HEK293 (cell line): Measurements from ENCODE around the gene CDCA3.

Experiments used
- CTCF ChIA-PET: fragments of 350-600 bp; formaldehyde crosslinking; extraction: SDS; loops from one replicate; lab custom pipeline; 2021; ENCODE audit warnings: antibody characterized with exemption; lab: Yijun Ruan, JAX
- POLR2A ChIA-PET: fragments of 300-600 bp; formaldehyde crosslinking; extraction: SDS; loops from one replicate; lab custom pipeline; 2020; ENCODE audit warnings: antibody characterized with exemption, inconsistent platforms; lab: Yijun Ruan, JAX
- H3K27ac ChIP-seq: fragments of 200-500 bp; sonication (Bioruptor generic); 2 replicates; pipeline ENCODE4 v1.5.1; 2014; ENCODE audit warnings: low read depth, low read length, control low read depth, inconsistent platforms; ENCODE audit errors: extremely low read depth
- H3K36me3 ChIP-seq, 2 experiments: fragments of 200-500 bp in 1 of 2; sonication (Bioruptor generic) in 1 of 2; 1 replicate in 1 of 2; 2 replicates in 1 of 2; pipeline ENCODE4 v1.5.1; 2014 to 2017; ENCODE audit warnings: inconsistent platforms in 2 of 2, low read length in 2 of 2; ENCODE audit not compliant: control insufficient read depth in 2 of 2, insufficient read depth in 1 of 2
- H3K4me1 ChIP-seq: fragments of 200-500 bp; sonication (Bioruptor generic); 2 replicates; pipeline ENCODE4 v1.5.1; 2014; ENCODE audit warnings: mild to moderate bottlenecking, low read length, inconsistent platforms; ENCODE audit not compliant: control insufficient read depth, insufficient read depth
- H3K4me3 ChIP-seq: 2 replicates; pipeline ENCODE4 v1.5.1; 2011; ENCODE audit warnings: low read depth, mild to moderate bottlenecking, control low read depth, low read length, moderate library complexity
- H3K9me3 ChIP-seq: fragments of 200-500 bp; sonication (Bioruptor generic); 2 replicates; pipeline ENCODE4 v1.5.1; 2014; ENCODE audit warnings: low read depth, low read length, inconsistent platforms; ENCODE audit not compliant: control insufficient read depth, insufficient read depth
- GLI4 ChIP-seq: fragments of 450-650 bp; formaldehyde crosslinking; IDR thresholded peaks from 2 replicates; pipeline ENCODE4 v1.5.1; 2016; ENCODE audit warnings: missing biosample characterization, missing genetic modification characterization
- ZNF10 ChIP-seq: fragments of 450-650 bp; formaldehyde crosslinking; IDR thresholded peaks from 2 replicates; pipeline ENCODE4 v1.5.1; 2017; ENCODE audit warnings: missing biosample characterization, missing genetic modification characterization
- ZNF114 ChIP-seq: fragments of 450-650 bp; formaldehyde crosslinking; IDR thresholded peaks from 2 replicates; pipeline ENCODE4 v1.5.0; 2017; ENCODE audit warnings: missing biosample characterization, missing genetic modification characterization
- ZNF169 ChIP-seq: fragments of 450-650 bp; formaldehyde crosslinking; IDR thresholded peaks from 2 replicates; pipeline ENCODE4 v1.5.1; 2016; ENCODE audit warnings: missing biosample characterization, missing genetic modification characterization
- ZNF221 ChIP-seq: fragments of 450-650 bp; formaldehyde crosslinking; IDR thresholded peaks from 2 replicates; pipeline ENCODE4 v1.5.1; 2017; ENCODE audit warnings: missing biosample characterization, missing genetic modification characterization, borderline replicate concordance
- ZNF24 ChIP-seq: fragments of 450-650 bp; formaldehyde crosslinking; IDR thresholded peaks from 2 replicates; pipeline ENCODE4 v1.5.1; 2016; ENCODE audit warnings: missing biosample characterization, missing genetic modification characterization
- ZNF404 ChIP-seq: fragments of 450-650 bp; formaldehyde crosslinking; IDR thresholded peaks from 2 replicates; pipeline ENCODE4 v1.5.1; 2017; ENCODE audit warnings: missing biosample characterization, missing genetic modification characterization
- ZNF768 ChIP-seq: fragments of 450-650 bp; formaldehyde crosslinking; IDR thresholded peaks from 2 replicates; pipeline ENCODE4 v1.5.1; 2018; ENCODE audit warnings: missing biosample characterization, mild to moderate bottlenecking, missing genetic modification characterization
- ZNF843 ChIP-seq: fragments of 450-650 bp; formaldehyde crosslinking; IDR thresholded peaks from 2 replicates; pipeline ENCODE4 v1.5.1; 2016; ENCODE audit warnings: missing biosample characterization, missing genetic modification characterization
- TF ChIP-seq, protein P1 (sequence below): fragments of 450-650 bp; formaldehyde crosslinking; IDR thresholded peaks from 2 replicates; pipeline ENCODE4 v1.5.1; 2016; ENCODE audit warnings: missing biosample characterization, missing genetic modification characterization
- TF ChIP-seq, protein P2 (sequence below): fragments of 450-650 bp; formaldehyde crosslinking; IDR thresholded peaks from 2 replicates; pipeline ENCODE4 v1.5.1; 2016; ENCODE audit warnings: missing biosample characterization, missing genetic modification characterization, borderline replicate concordance
- TF ChIP-seq, protein P3 (sequence below): fragments of 450-650 bp; formaldehyde crosslinking; IDR thresholded peaks from 2 replicates; pipeline ENCODE4 v1.5.1; 2016; ENCODE audit warnings: missing biosample characterization, missing genetic modification characterization
- TF ChIP-seq, protein P4 (sequence below): fragments of 450-650 bp; formaldehyde crosslinking; IDR thresholded peaks from 2 replicates; pipeline ENCODE4 v1.5.1; 2016; ENCODE audit warnings: missing biosample characterization, missing genetic modification characterization
- TF ChIP-seq, protein P5 (sequence below): fragments of 450-650 bp; formaldehyde crosslinking; IDR thresholded peaks from 2 replicates; pipeline ENCODE4 v1.5.1; 2016; ENCODE audit warnings: missing biosample characterization, missing genetic modification characterization, low read depth
- TF ChIP-seq, protein P6 (sequence below): fragments of 450-650 bp; formaldehyde crosslinking; IDR thresholded peaks from 2 replicates; pipeline ENCODE4 v1.5.1; 2016; ENCODE audit warnings: missing biosample characterization, missing genetic modification characterization

Gene CDCA3

DNA sequence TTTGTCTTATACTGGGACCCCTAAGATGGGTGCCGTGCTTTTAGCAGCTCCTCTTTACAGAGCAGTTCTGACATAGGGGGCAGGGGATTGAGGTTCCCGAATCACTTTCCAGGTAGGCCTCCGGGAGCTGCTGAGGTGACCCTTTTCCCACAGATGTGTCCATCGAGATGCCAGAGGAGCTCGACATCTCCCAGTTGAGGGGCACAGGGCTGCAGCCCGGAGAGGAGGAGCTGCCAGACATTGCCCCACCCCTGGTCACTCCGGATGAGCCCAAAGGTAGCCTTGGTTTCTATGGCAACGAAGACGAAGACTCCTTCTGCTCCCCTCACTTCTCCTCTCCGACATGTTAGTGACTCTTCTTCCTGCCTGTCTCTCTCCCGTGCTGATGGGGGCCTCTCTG, 11.9 kb upstream of the CDCA3 start:
- CTCF ChIA-PET = interaction anchor here (1.2 kb wide), 1 partner anchor 9 kb away, joined by 5 read pairs; no protein-coding TSS in a partner anchor
- peaks cover 11 to 80% of the 10 kb centered on the region in 2 experiments for H3K36me3 ChIP-seq
- H3K27ac ChIP-seq = no peak overlapping the region

More for the DNA sequence above, 11.9 kb upstream of the CDCA3 start:
- H3K9me3 ChIP-seq = no peaks in the 10 kb centered on the region
- H3K4me3 ChIP-seq = no peak overlapping the region
- peaks cover 6% of the 10 kb centered on the region for H3K4me1 ChIP-seq
- POLR2A ChIA-PET = interaction anchor here (7.6 kb wide), 1 partner anchor 9 kb away, joined by 183 read pairs; the partner anchor contains the start of genes CDCA3 and USP5
- TF ChIP-seq, protein P1, sequence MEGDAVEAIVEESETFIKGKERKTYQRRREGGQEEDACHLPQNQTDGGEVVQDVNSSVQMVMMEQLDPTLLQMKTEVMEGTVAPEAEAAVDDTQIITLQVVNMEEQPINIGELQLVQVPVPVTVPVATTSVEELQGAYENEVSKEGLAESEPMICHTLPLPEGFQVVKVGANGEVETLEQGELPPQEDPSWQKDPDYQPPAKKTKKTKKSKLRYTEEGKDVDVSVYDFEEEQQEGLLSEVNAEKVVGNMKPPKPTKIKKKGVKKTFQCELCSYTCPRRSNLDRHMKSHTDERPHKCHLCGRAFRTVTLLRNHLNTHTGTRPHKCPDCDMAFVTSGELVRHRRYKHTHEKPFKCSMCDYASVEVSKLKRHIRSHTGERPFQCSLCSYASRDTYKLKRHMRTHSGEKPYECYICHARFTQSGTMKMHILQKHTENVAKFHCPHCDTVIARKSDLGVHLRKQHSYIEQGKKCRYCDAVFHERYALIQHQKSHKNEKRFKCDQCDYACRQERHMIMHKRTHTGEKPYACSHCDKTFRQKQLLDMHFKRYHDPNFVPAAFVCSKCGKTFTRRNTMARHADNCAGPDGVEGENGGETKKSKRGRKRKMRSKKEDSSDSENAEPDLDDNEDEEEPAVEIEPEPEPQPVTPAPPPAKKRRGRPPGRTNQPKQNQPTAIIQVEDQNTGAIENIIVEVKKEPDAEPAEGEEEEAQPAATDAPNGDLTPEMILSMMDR = no peak
- TF ChIP-seq, protein P2, sequence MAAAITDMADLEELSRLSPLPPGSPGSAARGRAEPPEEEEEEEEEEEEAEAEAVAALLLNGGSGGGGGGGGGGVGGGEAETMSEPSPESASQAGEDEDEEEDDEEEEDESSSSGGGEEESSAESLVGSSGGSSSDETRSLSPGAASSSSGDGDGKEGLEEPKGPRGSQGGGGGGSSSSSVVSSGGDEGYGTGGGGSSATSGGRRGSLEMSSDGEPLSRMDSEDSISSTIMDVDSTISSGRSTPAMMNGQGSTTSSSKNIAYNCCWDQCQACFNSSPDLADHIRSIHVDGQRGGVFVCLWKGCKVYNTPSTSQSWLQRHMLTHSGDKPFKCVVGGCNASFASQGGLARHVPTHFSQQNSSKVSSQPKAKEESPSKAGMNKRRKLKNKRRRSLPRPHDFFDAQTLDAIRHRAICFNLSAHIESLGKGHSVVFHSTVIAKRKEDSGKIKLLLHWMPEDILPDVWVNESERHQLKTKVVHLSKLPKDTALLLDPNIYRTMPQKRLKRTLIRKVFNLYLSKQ (tag by site-specific recombination) = no peak
- TF ChIP-seq GLI4 (tag by site-specific recombination) (no peak), ZNF768 (tag by site-specific recombination) (no peak), ZNF24 (tag by site-specific recombination) (no peak), ZNF221 (tag by site-specific recombination) (no peak), ZNF114 (tag by site-specific recombination) (no peak), ZNF843 (no peak), ZNF404 (tag by site-specific recombination) (no peak), ZNF169 (tag by site-specific recombination) (no peak), ZNF10 (tag by site-specific recombination) (no peak)
- TF ChIP-seq, protein P3, sequence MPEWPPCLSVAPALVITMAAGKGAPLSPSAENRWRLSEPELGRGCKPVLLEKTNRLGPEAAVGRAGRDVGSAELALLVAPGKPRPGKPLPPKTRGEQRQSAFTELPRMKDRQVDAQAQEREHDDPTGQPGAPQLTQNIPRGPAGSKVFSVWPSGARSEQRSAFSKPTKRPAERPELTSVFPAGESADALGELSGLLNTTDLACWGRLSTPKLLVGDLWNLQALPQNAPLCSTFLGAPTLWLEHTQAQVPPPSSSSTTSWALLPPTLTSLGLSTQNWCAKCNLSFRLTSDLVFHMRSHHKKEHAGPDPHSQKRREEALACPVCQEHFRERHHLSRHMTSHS (tag by site-specific recombination) = no peak
- TF ChIP-seq, protein P4, sequence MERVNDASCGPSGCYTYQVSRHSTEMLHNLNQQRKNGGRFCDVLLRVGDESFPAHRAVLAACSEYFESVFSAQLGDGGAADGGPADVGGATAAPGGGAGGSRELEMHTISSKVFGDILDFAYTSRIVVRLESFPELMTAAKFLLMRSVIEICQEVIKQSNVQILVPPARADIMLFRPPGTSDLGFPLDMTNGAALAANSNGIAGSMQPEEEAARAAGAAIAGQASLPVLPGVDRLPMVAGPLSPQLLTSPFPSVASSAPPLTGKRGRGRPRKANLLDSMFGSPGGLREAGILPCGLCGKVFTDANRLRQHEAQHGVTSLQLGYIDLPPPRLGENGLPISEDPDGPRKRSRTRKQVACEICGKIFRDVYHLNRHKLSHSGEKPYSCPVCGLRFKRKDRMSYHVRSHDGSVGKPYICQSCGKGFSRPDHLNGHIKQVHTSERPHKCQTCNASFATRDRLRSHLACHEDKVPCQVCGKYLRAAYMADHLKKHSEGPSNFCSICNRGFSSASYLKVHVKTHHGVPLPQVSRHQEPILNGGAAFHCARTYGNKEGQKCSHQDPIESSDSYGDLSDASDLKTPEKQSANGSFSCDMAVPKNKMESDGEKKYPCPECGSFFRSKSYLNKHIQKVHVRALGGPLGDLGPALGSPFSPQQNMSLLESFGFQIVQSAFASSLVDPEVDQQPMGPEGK (tag by site-specific recombination) = no peak
- TF ChIP-seq, protein P5, sequence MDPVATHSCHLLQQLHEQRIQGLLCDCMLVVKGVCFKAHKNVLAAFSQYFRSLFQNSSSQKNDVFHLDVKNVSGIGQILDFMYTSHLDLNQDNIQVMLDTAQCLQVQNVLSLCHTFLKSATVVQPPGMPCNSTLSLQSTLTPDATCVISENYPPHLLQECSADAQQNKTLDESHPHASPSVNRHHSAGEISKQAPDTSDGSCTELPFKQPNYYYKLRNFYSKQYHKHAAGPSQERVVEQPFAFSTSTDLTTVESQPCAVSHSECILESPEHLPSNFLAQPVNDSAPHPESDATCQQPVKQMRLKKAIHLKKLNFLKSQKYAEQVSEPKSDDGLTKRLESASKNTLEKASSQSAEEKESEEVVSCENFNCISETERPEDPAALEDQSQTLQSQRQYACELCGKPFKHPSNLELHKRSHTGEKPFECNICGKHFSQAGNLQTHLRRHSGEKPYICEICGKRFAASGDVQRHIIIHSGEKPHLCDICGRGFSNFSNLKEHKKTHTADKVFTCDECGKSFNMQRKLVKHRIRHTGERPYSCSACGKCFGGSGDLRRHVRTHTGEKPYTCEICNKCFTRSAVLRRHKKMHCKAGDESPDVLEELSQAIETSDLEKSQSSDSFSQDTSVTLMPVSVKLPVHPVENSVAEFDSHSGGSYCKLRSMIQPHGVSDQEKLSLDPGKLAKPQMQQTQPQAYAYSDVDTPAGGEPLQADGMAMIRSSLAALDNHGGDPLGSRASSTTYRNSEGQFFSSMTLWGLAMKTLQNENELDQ (tag by site-specific recombination) = no peak
- TF ChIP-seq, protein P6, sequence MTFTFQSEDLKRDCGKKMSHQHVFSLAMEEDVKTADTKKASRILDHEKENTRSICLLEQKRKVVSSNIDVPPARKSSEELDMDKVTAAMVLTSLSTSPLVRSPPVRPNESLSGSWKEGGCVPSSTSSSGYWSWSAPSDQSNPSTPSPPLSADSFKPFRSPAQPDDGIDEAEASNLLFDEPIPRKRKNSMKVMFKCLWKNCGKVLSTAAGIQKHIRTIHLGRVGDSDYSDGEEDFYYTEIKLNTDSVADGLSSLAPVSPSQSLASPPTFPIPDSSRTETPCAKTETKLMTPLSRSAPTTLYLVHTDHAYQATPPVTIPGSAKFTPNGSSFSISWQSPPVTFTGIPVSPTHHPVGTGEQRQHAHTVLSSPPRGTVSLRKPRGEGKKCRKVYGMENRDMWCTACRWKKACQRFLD = no peak
